ENCODE measurements around the gene C5. TPM values are rescaled to one million over a fixed set of nuclear protein-coding genes. Genes with fewer than 3 reads are reported as not detected.
A peak's percentile ranks its signal among the peaks of the same experiment; 100 is the strongest.
"Not testable (repeated sequence)": the region's sequence is repeated elsewhere in the genome, so short reads cannot be mapped to it uniquely, and the experiment has no call there.

The C5 gene
- total RNA-seq, 1 donor: 13.8 TPM

DNA sequence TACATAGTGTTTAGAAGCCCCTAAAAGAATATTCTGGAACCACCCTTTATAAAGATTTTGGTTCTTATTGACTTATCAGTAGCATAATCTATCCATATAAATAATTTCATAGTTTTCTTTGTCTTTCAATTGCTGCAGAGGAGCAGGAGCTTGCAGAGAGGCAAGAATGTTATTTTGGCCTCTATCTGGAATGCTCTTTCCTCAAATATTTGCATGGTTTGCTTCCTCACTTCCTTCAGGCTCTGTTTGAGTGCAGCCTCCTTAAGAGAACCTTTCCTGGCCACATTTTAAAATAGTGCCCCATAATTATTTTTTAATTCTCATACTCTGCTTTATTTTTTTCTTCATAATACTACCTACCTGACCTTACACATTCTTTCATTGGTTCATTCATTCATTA, 1.5 kb downstream of the C5 start:
- TF ChIP-seq, protein P1, sequence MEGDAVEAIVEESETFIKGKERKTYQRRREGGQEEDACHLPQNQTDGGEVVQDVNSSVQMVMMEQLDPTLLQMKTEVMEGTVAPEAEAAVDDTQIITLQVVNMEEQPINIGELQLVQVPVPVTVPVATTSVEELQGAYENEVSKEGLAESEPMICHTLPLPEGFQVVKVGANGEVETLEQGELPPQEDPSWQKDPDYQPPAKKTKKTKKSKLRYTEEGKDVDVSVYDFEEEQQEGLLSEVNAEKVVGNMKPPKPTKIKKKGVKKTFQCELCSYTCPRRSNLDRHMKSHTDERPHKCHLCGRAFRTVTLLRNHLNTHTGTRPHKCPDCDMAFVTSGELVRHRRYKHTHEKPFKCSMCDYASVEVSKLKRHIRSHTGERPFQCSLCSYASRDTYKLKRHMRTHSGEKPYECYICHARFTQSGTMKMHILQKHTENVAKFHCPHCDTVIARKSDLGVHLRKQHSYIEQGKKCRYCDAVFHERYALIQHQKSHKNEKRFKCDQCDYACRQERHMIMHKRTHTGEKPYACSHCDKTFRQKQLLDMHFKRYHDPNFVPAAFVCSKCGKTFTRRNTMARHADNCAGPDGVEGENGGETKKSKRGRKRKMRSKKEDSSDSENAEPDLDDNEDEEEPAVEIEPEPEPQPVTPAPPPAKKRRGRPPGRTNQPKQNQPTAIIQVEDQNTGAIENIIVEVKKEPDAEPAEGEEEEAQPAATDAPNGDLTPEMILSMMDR (IDR thresholded peaks at IDR 0.05; ENCODE audit: insufficient read depth, low read length): no peak
- peak; percentile 30 for DNase-seq (ENCODE audit: low read depth)
- H3K4me3 ChIP-seq (ENCODE audit: low read depth, low read length): no peak overlapping the region

DNA sequence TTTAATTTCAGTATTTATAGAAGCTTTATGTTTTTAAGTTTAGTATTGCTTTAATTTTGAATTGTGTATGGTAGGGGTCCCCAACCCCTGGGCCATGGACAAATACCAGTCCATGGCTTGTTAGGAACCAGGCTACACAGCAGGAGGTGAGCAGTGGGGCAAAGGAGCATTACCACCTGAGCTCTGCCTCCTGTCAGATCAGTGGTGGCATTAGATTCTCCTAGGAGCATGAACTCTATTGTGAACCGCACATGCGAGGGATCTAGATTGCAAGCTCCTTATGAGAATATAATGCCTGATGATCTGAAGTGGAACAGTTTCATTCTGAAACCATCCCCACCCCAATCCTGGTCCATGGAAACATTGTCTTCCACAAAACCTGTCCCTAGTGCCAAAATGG, 1.9 kb downstream of the C5 start:
- TF ChIP-seq, protein P1 (IDR thresholded peaks at IDR 0.05; ENCODE audit: insufficient read depth, low read length): no peak
- DNase-seq (ENCODE audit: low read depth): no peak
- no peak overlapping the region for H3K4me3 ChIP-seq (ENCODE audit: low read depth, low read length)

DNA sequence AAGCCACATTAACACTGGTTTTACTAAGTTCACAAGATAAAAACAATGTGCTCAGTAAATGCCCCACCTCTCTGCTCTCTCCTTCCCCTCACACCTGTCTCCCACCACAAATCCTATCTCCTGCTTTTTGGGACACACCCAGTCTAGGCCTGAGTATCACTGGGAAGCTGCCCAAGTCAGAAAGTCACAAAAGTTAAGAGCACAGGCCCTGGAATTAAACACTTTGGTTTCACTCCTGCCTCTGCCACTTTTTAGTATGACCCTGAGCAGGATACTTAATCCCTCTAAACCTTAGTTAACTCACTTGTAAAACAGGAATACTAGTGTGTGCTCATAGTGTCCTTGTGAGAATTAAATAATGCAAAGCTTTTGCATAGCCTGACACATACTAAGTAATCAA, 11.3 kb downstream of the C5 start:
- TF ChIP-seq, protein P1 (IDR thresholded peaks at IDR 0.05; ENCODE audit: insufficient read depth, low read length): no peak
- DNase-seq (ENCODE audit: low read depth): no peak
- no peak overlapping the region for H3K4me3 ChIP-seq (ENCODE audit: low read depth, low read length)

DNA sequence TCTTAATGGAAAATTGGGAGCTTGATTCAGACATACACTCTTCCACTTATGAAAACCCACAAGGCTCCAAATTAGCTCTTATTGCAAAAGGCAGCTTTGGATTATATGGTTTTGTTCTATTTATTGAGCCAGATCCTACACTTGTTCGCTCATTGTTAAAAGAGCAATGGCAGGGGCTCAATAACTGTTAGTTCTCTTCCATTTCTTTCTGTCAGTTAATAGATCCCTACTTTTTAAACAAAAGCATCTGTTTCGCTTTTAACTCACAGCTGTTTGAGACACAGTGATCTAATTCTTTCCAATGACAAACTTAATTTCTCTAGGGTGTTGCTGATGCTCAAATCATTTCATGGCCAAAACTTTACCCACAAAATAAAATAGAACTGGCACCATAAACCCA, 11.7 kb downstream of the C5 start:
- H3K4me3 ChIP-seq (ENCODE audit: low read depth, low read length): no peak overlapping the region
- no peak for DNase-seq (ENCODE audit: low read depth)
- TF ChIP-seq, protein P1 (IDR thresholded peaks at IDR 0.05; ENCODE audit: insufficient read depth, low read length): no peak

DNA sequence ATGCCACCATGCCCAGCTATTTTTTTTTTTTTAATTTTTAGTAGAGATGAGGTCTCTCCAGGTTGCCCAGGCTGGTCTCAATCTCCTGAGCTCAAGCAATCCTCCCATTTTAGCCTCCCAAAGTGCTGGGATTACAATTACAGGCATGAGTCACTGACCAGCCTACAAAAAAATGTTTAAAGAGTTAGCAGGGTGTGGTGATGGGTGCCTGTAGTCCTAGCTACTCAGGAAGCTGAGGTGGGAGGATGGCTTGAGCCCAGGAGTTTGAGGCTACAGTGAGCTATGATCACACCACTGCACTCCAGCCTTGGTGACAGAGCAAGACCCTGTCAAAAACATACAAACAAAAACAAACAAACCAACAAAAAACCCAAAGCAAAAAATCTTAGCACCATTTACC, 14.4 kb downstream of the C5 start:
- not testable (repeated sequence) for H3K4me3 ChIP-seq (ENCODE audit: low read depth, low read length)
- DNase-seq (ENCODE audit: low read depth): peak; percentile 9

DNA sequence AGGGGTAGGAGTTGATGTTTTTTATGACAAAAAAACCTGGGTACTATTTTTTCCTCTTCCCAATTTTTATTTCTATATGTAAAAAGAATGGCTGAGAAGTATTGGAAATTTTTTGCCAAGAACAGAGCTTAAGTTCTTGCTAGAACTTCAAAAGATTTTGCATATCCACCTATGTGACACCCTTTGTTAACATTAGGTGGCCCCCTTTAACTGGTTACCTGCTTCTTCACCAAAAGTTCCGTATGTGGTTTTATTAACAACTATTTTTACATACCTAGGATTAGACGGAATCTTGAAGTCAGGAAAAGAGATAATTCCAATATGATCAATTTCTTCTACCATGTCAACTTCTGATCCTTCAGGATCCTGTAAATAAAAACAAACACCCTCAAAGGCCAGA, 15.5 kb downstream of the C5 start:
- no peak overlapping the region for H3K4me3 ChIP-seq (ENCODE audit: low read depth, low read length)
- DNase-seq (ENCODE audit: low read depth): no peak
- TF ChIP-seq, protein P1 (IDR thresholded peaks at IDR 0.05; ENCODE audit: insufficient read depth, low read length): no peak

DNA sequence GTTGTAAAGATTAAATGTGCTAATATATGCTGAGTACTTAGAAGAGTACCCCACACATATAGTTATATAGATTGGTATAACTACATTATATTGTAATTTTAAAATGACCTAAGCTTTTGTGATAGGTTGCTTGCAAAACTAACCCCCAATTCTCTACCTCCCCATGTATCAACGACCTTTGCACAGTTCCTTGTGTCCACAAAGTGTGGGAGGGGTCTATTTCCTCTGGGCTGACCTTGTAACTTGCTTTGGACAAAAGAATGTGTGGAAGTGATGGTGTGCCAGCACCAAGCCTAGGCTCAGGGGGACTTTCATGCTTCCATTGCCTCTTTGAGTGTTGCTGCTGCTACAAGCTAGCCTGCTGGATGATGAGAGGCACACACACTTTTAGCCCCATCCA, 20.6 kb downstream of the C5 start:
- no peak overlapping the region for H3K4me3 ChIP-seq (ENCODE audit: low read depth, low read length)
- TF ChIP-seq, protein P1 (IDR thresholded peaks at IDR 0.05; ENCODE audit: insufficient read depth, low read length): no peak
- no peak for DNase-seq (ENCODE audit: low read depth)

DNA sequence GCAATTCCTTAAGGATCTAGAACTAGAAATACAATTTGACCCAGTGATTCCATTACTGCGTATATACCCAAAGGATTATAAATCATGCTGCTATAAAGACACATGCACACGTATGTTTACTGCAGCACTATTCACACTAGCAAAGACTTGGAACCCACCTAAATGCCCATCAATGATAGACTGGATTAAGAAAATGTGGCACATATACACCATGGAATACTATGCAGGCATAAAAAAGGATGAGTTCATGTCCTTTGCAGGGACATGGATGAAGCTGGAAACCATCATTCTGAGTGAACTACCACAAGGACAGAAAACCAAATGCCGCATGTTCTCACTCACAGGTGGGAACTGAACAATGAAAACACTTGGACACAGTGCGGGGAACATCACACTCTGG, 21.8 kb downstream of the C5 start:
- not testable (repeated sequence) for DNase-seq (ENCODE audit: low read depth)

More for the DNA sequence above, 21.8 kb downstream of the C5 start:
- not testable (repeated sequence) for H3K4me3 ChIP-seq (ENCODE audit: low read depth, low read length)
